Prostate gland (tissue), 2 donors: ENCODE data around the gene CFAP53.

Source experiments
- CTCF ChIP-seq, 4 experiments: fragments of 200-600 bp in 2 of 4; fragments of 450-650 bp in 2 of 4; sonication (generic) in 2 of 4; IDR thresholded peaks; 1 replicate in 3 of 4; 2 replicates in 1 of 4; pipeline ENCODE4 v1.5.1; 2016 to 2019; ENCODE audit warnings: antibody characterized with exemption in 4 of 4, mild to moderate bottlenecking in 2 of 4, moderate library complexity in 2 of 4
- POLR2A ChIP-seq: fragments of 450-650 bp; IDR thresholded peaks from one replicate; pipeline ENCODE4 v1.6.1; 2016; ENCODE audit warnings: antibody characterized with exemption, mild to moderate bottlenecking
- POLR2AphosphoS5 ChIP-seq: sonication (generic); formaldehyde crosslinking; IDR thresholded peaks from one replicate; pipeline ENCODE4 v1.6.1; 2017; ENCODE audit warnings: antibody characterized with exemption

- TF ChIP-seq POLR2AphosphoS5 (peak; percentile 66), CTCF (IDR thresholded peaks at IDR 0.05) (peak in 1 of 4 experiments; percentile 9), POLR2A (no peak)
Observed at GRCh38 chr18:50266248-50266704, at the start of gene CFAP53.
